WTC11 (cell line): ENCODE measurements around the gene EML2. TPM values are rescaled to one million over a fixed set of nuclear protein-coding genes. Genes with fewer than 3 reads are reported as not detected.

Experiments used
- AFF4 ChIP-seq: sonication (generic); formaldehyde crosslinking; IDR thresholded peaks from 2 replicates; pipeline ENCODE4 v1.8.1; 2023; ENCODE audit warnings: mild to moderate bottlenecking, missing genetic modification reagents, borderline replicate concordance
- ATF3 ChIP-seq: sonication (generic); formaldehyde crosslinking; conservative IDR thresholded peaks from 2 replicates; pipeline ENCODE4 v1.8.1; 2022; ENCODE audit warnings: mild to moderate bottlenecking, missing genetic modification reagents
- CBFB ChIP-seq: sonication (generic); formaldehyde crosslinking; IDR thresholded peaks from 2 replicates; pipeline ENCODE4 v1.8.1; 2022; ENCODE audit warnings: mild to moderate bottlenecking, low read depth, missing genetic modification reagents
- CTCF ChIP-seq: fragments of 200-600 bp; IDR thresholded peaks from 2 replicates; pipeline ENCODE4 v1.8.0; 2022; ENCODE audit warnings: antibody characterized with exemption
- E2F1 ChIP-seq: sonication (generic); formaldehyde crosslinking; IDR thresholded peaks from 2 replicates; pipeline ENCODE4 v1.8.0; 2022; ENCODE audit warnings: mild to moderate bottlenecking, missing genetic modification reagents
- FOXP4 ChIP-seq: sonication (generic); formaldehyde crosslinking; IDR thresholded peaks from 2 replicates; pipeline ENCODE4 v1.8.0; 2022; ENCODE audit warnings: mild to moderate bottlenecking, missing genetic modification reagents
- JAZF1 ChIP-seq: fragments of 250-450 bp; sonication (Bioruptor Pico); IDR thresholded peaks from 2 replicates; pipeline ENCODE4 v1.9.0; 2021; ENCODE audit warnings: moderate library complexity, mild to moderate bottlenecking, inconsistent platforms
- MAX ChIP-seq: sonication (generic); formaldehyde crosslinking; IDR thresholded peaks from 2 replicates; pipeline ENCODE4 v1.8.0; 2022; ENCODE audit warnings: mild to moderate bottlenecking, missing genetic modification reagents
- MYBL2 ChIP-seq: sonication (generic); formaldehyde crosslinking; IDR thresholded peaks from 2 replicates; pipeline ENCODE4 v1.8.1; 2023; ENCODE audit warnings: mild to moderate bottlenecking, moderate library complexity, missing genetic modification reagents
- NFE2L1 ChIP-seq: sonication (generic); formaldehyde crosslinking; IDR thresholded peaks from 2 replicates; pipeline ENCODE4 v1.8.1; 2023; ENCODE audit warnings: missing genetic modification reagents
- NFYB ChIP-seq: sonication (generic); formaldehyde crosslinking; conservative IDR thresholded peaks from 2 replicates; pipeline ENCODE4 v1.8.0; 2022; ENCODE audit warnings: low read depth, missing genetic modification reagents
- PRDM15 ChIP-seq: sonication (generic); formaldehyde crosslinking; IDR thresholded peaks from 2 replicates; pipeline ENCODE4 v1.8.0; 2022; ENCODE audit warnings: missing genetic modification reagents
- SP1 ChIP-seq: sonication (generic); formaldehyde crosslinking; conservative IDR thresholded peaks from 2 replicates; pipeline ENCODE4 v1.8.1; 2022; ENCODE audit warnings: missing genetic modification reagents
- TP53 ChIP-seq: sonication (generic); formaldehyde crosslinking; IDR thresholded peaks from 2 replicates; pipeline ENCODE4 v1.8.1; 2023; ENCODE audit warnings: mild to moderate bottlenecking, missing genetic modification reagents
- ZNF138 ChIP-seq: sonication (generic); formaldehyde crosslinking; conservative IDR thresholded peaks from 2 replicates; pipeline ENCODE4 v1.8.1; 2022; ENCODE audit warnings: mild to moderate bottlenecking, moderate library complexity, missing genetic modification reagents
- ZNF512 ChIP-seq: sonication (generic); formaldehyde crosslinking; IDR thresholded peaks from 2 replicates; pipeline ENCODE4 v1.8.1; 2022; ENCODE audit warnings: missing genetic modification reagents, borderline replicate concordance
- ZNF532 ChIP-seq: fragments of 250-450 bp; sonication (Bioruptor Pico); IDR thresholded peaks from 2 replicates; pipeline ENCODE4 v1.9.0; 2021; ENCODE audit warnings: mild to moderate bottlenecking, borderline replicate concordance
- total RNA-seq: library from RNA; stranded (reverse); gene quantifications from 3 replicates; pipeline ENCODE4 v1.2.3, GENCODE V29; 2021

The EML2 gene
- total RNA-seq, 1 experiment from 2014 or later = 63.3 TPM

GRCh38 chr19:45615795-45616703, 23.1 kb downstream of the EML2 start (continued):
- TF ChIP-seq CTCF (no peak), MAX (peak; percentile 67), ZNF512 (no peak), FOXP4 (CRISPR knock-in tag) (no peak), ZNF532 (CRISPR knock-in tag) (no peak), ATF3 (CRISPR knock-in tag) (no peak), CBFB (no peak), JAZF1 (CRISPR knock-in tag) (no peak), NFE2L1 (no peak), NFYB (no peak), TP53 (CRISPR knock-in tag) (no peak), AFF4 (CRISPR knock-in tag) (no peak), ZNF138 (no peak), E2F1 (no peak), MYBL2 (CRISPR knock-in tag) (no peak), PRDM15 (peak; percentile 69), SP1 (CRISPR knock-in tag) (peak; percentile 45; the same call in 1 of the 2 replicates)
